ENCODE measurements around the gene SRA1. TPM values are rescaled to one million over a fixed set of nuclear protein-coding genes. Genes with fewer than 3 reads are reported as not detected.
"Not testable (repeated sequence)": the region's sequence is repeated elsewhere in the genome, so short reads cannot be mapped to it uniquely, and the experiment has no call there.

SRA1 gene
- total RNA-seq, 1 experiment from 2014 or later, result 52.0 TPM

GRCh38 chr5:140605879-140606278 lies 48.6 kb upstream of the SRA1 start:
- DNase-seq (ENCODE audit: low read depth, low spot score), result no peak
- no TSS peak for BruUV-seq (replicated peaks)
- no peaks in the 10 kb centered on the region for H3K36me3 ChIP-seq (ENCODE audit: control insufficient read depth, insufficient read depth, low read length)
- ChIA-PET POLR2A (no interaction called here), CTCF (no interaction called here)
- intact Hi-C loops (cut with micrococcal nuclease; ENCODE audit: unreplicated experiment) (no loop called here), in situ Hi-C loops (cut with HindIII; ENCODE audit: low pct_unique_long_range_greater_than_20kb, low sequenced_read_pairs) (no loop called here)
- no peaks in the 10 kb centered on the region for H3K4me1 ChIP-seq (ENCODE audit: control insufficient read depth, insufficient read depth, low read length)
- TF ChIP-seq, protein P1, sequence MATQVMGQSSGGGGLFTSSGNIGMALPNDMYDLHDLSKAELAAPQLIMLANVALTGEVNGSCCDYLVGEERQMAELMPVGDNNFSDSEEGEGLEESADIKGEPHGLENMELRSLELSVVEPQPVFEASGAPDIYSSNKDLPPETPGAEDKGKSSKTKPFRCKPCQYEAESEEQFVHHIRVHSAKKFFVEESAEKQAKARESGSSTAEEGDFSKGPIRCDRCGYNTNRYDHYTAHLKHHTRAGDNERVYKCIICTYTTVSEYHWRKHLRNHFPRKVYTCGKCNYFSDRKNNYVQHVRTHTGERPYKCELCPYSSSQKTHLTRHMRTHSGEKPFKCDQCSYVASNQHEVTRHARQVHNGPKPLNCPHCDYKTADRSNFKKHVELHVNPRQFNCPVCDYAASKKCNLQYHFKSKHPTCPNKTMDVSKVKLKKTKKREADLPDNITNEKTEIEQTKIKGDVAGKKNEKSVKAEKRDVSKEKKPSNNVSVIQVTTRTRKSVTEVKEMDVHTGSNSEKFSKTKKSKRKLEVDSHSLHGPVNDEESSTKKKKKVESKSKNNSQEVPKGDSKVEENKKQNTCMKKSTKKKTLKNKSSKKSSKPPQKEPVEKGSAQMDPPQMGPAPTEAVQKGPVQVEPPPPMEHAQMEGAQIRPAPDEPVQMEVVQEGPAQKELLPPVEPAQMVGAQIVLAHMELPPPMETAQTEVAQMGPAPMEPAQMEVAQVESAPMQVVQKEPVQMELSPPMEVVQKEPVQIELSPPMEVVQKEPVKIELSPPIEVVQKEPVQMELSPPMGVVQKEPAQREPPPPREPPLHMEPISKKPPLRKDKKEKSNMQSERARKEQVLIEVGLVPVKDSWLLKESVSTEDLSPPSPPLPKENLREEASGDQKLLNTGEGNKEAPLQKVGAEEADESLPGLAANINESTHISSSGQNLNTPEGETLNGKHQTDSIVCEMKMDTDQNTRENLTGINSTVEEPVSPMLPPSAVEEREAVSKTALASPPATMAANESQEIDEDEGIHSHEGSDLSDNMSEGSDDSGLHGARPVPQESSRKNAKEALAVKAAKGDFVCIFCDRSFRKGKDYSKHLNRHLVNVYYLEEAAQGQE (IDR thresholded peaks at IDR 0.05; ENCODE audit: insufficient read depth in 1 of 2, low read depth in 2 of 2, low read length in 1 of 2), result no peak
- TF ChIP-seq POLR2AphosphoS5 (IDR thresholded peaks at IDR 0.05; ENCODE audit: low read depth, low read length) (no peak), TCF7L2 (IDR thresholded peaks at IDR 0.05; ENCODE audit: low read depth, low read length) (no peak), SIN3A (IDR thresholded peaks at IDR 0.05; ENCODE audit: borderline replicate concordance, insufficient read depth, low read depth, low read length) (no peak)
- TF ChIP-seq, protein P2, sequence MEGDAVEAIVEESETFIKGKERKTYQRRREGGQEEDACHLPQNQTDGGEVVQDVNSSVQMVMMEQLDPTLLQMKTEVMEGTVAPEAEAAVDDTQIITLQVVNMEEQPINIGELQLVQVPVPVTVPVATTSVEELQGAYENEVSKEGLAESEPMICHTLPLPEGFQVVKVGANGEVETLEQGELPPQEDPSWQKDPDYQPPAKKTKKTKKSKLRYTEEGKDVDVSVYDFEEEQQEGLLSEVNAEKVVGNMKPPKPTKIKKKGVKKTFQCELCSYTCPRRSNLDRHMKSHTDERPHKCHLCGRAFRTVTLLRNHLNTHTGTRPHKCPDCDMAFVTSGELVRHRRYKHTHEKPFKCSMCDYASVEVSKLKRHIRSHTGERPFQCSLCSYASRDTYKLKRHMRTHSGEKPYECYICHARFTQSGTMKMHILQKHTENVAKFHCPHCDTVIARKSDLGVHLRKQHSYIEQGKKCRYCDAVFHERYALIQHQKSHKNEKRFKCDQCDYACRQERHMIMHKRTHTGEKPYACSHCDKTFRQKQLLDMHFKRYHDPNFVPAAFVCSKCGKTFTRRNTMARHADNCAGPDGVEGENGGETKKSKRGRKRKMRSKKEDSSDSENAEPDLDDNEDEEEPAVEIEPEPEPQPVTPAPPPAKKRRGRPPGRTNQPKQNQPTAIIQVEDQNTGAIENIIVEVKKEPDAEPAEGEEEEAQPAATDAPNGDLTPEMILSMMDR (IDR thresholded peaks at IDR 0.05), result no peak
- H3K27ac ChIP-seq (ENCODE audit: low read length), result no peak overlapping the region
- no peak overlapping the region for H3K4me3 ChIP-seq (ENCODE audit: low read depth in 2 of 2, low read length in 2 of 2)
- no peaks in the 10 kb centered on the region for H3K9me3 ChIP-seq (ENCODE audit: control insufficient read depth, insufficient read depth, low read depth, low read length)
- no peaks in the 10 kb centered on the region for H3K27me3 ChIP-seq (ENCODE audit: control insufficient read depth, insufficient read depth, low read length)
- ATAC-seq, result no peak

GRCh38 chr5:140603734-140604133 lies 46.5 kb upstream of the SRA1 start:
- intact Hi-C loops (cut with micrococcal nuclease; ENCODE audit: unreplicated experiment) (no loop called here), in situ Hi-C loops (cut with HindIII; ENCODE audit: low pct_unique_long_range_greater_than_20kb, low sequenced_read_pairs) (no loop called here)
- Histone ChIP-seq H3K27ac (ENCODE audit: low read length) (no peak overlapping the region), H3K4me1 (ENCODE audit: control insufficient read depth, insufficient read depth, low read length) (no peaks in the 10 kb centered on the region), H3K4me3 (ENCODE audit: low read depth in 2 of 2, low read length in 2 of 2) (no peak overlapping the region), H3K27me3 (ENCODE audit: control insufficient read depth, insufficient read depth, low read length) (no peaks in the 10 kb centered on the region), H3K36me3 (ENCODE audit: control insufficient read depth, insufficient read depth, low read length) (no peaks in the 10 kb centered on the region), H3K9me3 (ENCODE audit: control insufficient read depth, insufficient read depth, low read depth, low read length) (no peaks in the 10 kb centered on the region)
- CTCF ChIA-PET, result no interaction called here
- POLR2A ChIA-PET, result no interaction called here
- DNase-seq (ENCODE audit: low read depth, low spot score) (no peak), ATAC-seq (no peak)
- no TSS peak for BruUV-seq (replicated peaks)
- TF ChIP-seq POLR2AphosphoS5 (IDR thresholded peaks at IDR 0.05; ENCODE audit: low read depth, low read length), result no peak
- no peak for TF ChIP-seq SIN3A (IDR thresholded peaks at IDR 0.05; ENCODE audit: borderline replicate concordance, insufficient read depth, low read depth, low read length)
- TF ChIP-seq, protein P2 (IDR thresholded peaks at IDR 0.05), result no peak
- TF ChIP-seq, protein P1 (IDR thresholded peaks at IDR 0.05; ENCODE audit: insufficient read depth in 1 of 2, low read depth in 2 of 2, low read length in 1 of 2), result no peak
- no peak for TF ChIP-seq TCF7L2 (IDR thresholded peaks at IDR 0.05; ENCODE audit: low read depth, low read length)

DNA sequence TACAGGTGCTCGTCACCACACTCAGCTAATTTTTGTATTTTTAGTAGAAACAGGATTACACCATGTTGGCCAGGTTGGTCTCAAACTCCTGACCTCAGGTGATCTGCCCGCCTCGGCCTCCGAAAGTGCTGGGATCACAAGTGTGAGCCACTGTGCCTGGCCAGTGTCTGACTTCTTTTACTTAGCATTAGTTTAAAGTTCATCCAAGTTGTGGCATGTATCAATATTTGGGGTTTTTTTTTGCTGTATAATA lies 46.1 kb upstream of the SRA1 start:
- H3K27ac ChIP-seq (ENCODE audit: low read length); BruUV-seq (replicated peaks); H3K9me3 ChIP-seq (ENCODE audit: control insufficient read depth, insufficient read depth, low read depth, low read length); POLR2A ChIA-PET; H3K36me3 ChIP-seq (ENCODE audit: control insufficient read depth, insufficient read depth, low read length); ATAC-seq; H3K4me3 ChIP-seq (ENCODE audit: low read depth in 2 of 2, low read length in 2 of 2); in situ Hi-C loops (cut with HindIII; ENCODE audit: low pct_unique_long_range_greater_than_20kb, low sequenced_read_pairs); H3K4me1 ChIP-seq (ENCODE audit: control insufficient read depth, insufficient read depth, low read length); intact Hi-C loops (cut with micrococcal nuclease; ENCODE audit: unreplicated experiment); H3K27me3 ChIP-seq (ENCODE audit: control insufficient read depth, insufficient read depth, low read length); CTCF ChIA-PET; DNase-seq (ENCODE audit: low read depth, low spot score): not testable (repeated sequence)

Measured in Panc1 (cell line).